Measurements from ENCODE around the gene ZNF280C.
"Not testable (repeated sequence)": the region's sequence is repeated elsewhere in the genome, so short reads cannot be mapped to it uniquely, and the experiment has no call there.

ZNF280C gene

GRCh38 chrX:130261296-130261893, 7.3 kb downstream of the ZNF280C start:
- no peaks in the 10 kb centered on the region for H3K36me3 ChIP-seq (ENCODE audit: control insufficient read depth, insufficient read depth, low read length)
- H3K27me3 ChIP-seq (ENCODE audit: control insufficient read depth, insufficient read depth, low read length), result no peaks in the 10 kb centered on the region
- H3K4me3 ChIP-seq (ENCODE audit: low read length), result no peak overlapping the region
- no CpG with 5 or more reads among the region's 4 CpGs for WGBS (ENCODE audit: insufficient coverage, insufficient read length)
- DNase-seq (ENCODE audit: low read depth, low spot score), result no peak
- H3K27ac ChIP-seq (ENCODE audit: low read length), result no peak overlapping the region
- no peaks in the 10 kb centered on the region for H3K4me1 ChIP-seq (ENCODE audit: control insufficient read depth, insufficient read depth, low read length)
- H3K9me3 ChIP-seq (ENCODE audit: control insufficient read depth, insufficient read depth, low read length), result no peaks in the 10 kb centered on the region

GRCh38 chrX:130260316-130260715, 8.4 kb downstream of the ZNF280C start:
- no CpG with 5 or more reads among the region's 2 CpGs for WGBS (ENCODE audit: insufficient coverage, insufficient read length)
- H3K4me1 ChIP-seq (ENCODE audit: control insufficient read depth, insufficient read depth, low read length), result no peaks in the 10 kb centered on the region
- H3K9me3 ChIP-seq (ENCODE audit: control insufficient read depth, insufficient read depth, low read length), result no peaks in the 10 kb centered on the region
- H3K36me3 ChIP-seq (ENCODE audit: control insufficient read depth, insufficient read depth, low read length), result no peaks in the 10 kb centered on the region
- H3K27ac ChIP-seq (ENCODE audit: low read length), result no peak overlapping the region
- DNase-seq (ENCODE audit: low read depth, low spot score), result no peak
- no peaks in the 10 kb centered on the region for H3K27me3 ChIP-seq (ENCODE audit: control insufficient read depth, insufficient read depth, low read length)
- H3K4me3 ChIP-seq (ENCODE audit: low read length), result no peak overlapping the region

- Histone ChIP-seq H3K27ac (ENCODE audit: low read length) (no peak overlapping the region), H3K9me3 (ENCODE audit: control insufficient read depth, insufficient read depth, low read length) (no peaks in the 10 kb centered on the region)
- DNase-seq (ENCODE audit: low read depth, low spot score), result no peak
Observed at GRCh38 chrX:130253916-130254315, 14.8 kb downstream of the ZNF280C start.

GRCh38 chrX:130251671-130252070, 17.0 kb downstream of the ZNF280C start:
- no peak for DNase-seq (ENCODE audit: low read depth, low spot score)
- H3K4me1 ChIP-seq (ENCODE audit: control insufficient read depth, insufficient read depth, low read length), result no peaks in the 10 kb centered on the region
- no peak overlapping the region for H3K4me3 ChIP-seq (ENCODE audit: low read length)
- no peak overlapping the region for H3K27ac ChIP-seq (ENCODE audit: low read length)
- no peaks in the 10 kb centered on the region for H3K36me3 ChIP-seq (ENCODE audit: control insufficient read depth, insufficient read depth, low read length)
- no peaks in the 10 kb centered on the region for H3K9me3 ChIP-seq (ENCODE audit: control insufficient read depth, insufficient read depth, low read length)
- WGBS (ENCODE audit: insufficient coverage, insufficient read length), result no CpG with 5 or more reads among the region's 14 CpGs
- no peaks in the 10 kb centered on the region for H3K27me3 ChIP-seq (ENCODE audit: control insufficient read depth, insufficient read depth, low read length)

More at GRCh38 chrX:130253916-130254315, 14.8 kb downstream of the ZNF280C start:
- no peak overlapping the region for H3K4me3 ChIP-seq (ENCODE audit: low read length)
- H3K36me3 ChIP-seq (ENCODE audit: control insufficient read depth, insufficient read depth, low read length), result no peaks in the 10 kb centered on the region
- H3K27me3 ChIP-seq (ENCODE audit: control insufficient read depth, insufficient read depth, low read length), result no peaks in the 10 kb centered on the region
- H3K4me1 ChIP-seq (ENCODE audit: control insufficient read depth, insufficient read depth, low read length), result no peaks in the 10 kb centered on the region

- no peaks in the 10 kb centered on the region for H3K4me1 ChIP-seq (ENCODE audit: control insufficient read depth, insufficient read depth, low read length)
- DNase-seq (ENCODE audit: low read depth, low spot score), result no peak
- no peaks in the 10 kb centered on the region for H3K27me3 ChIP-seq (ENCODE audit: control insufficient read depth, insufficient read depth, low read length)
- H3K27ac ChIP-seq (ENCODE audit: low read length), result no peak overlapping the region
- H3K4me3 ChIP-seq (ENCODE audit: low read length), result no peak overlapping the region
- H3K9me3 ChIP-seq (ENCODE audit: control insufficient read depth, insufficient read depth, low read length), result no peaks in the 10 kb centered on the region
- WGBS (ENCODE audit: insufficient coverage, insufficient read length), result no CpG with 5 or more reads among the region's 6 CpGs
- no peaks in the 10 kb centered on the region for H3K36me3 ChIP-seq (ENCODE audit: control insufficient read depth, insufficient read depth, low read length)
Observed at GRCh38 chrX:130247996-130248395, 20.7 kb downstream of the ZNF280C start.

- no peaks in the 10 kb centered on the region for H3K36me3 ChIP-seq (ENCODE audit: control insufficient read depth, insufficient read depth, low read length)
- no peaks in the 10 kb centered on the region for H3K4me1 ChIP-seq (ENCODE audit: control insufficient read depth, insufficient read depth, low read length)
- H3K4me3 ChIP-seq (ENCODE audit: low read length), result no peak overlapping the region
- H3K27ac ChIP-seq (ENCODE audit: low read length), result no peak overlapping the region
- no peaks in the 10 kb centered on the region for H3K27me3 ChIP-seq (ENCODE audit: control insufficient read depth, insufficient read depth, low read length)
- no peak for DNase-seq (ENCODE audit: low read depth, low spot score)
- no CpG with 5 or more reads among the region's 2 CpGs for WGBS (ENCODE audit: insufficient coverage, insufficient read length)
- H3K9me3 ChIP-seq (ENCODE audit: control insufficient read depth, insufficient read depth, low read length), result no peaks in the 10 kb centered on the region
Observed at GRCh38 chrX:130246084-130246483, 22.6 kb downstream of the ZNF280C start.

GRCh38 chrX:130245441-130245840, 23.3 kb downstream of the ZNF280C start:
- Histone ChIP-seq H3K4me1 (ENCODE audit: control insufficient read depth, insufficient read depth, low read length) (no peaks in the 10 kb centered on the region), H3K4me3 (ENCODE audit: low read length) (no peak overlapping the region), H3K36me3 (ENCODE audit: control insufficient read depth, insufficient read depth, low read length) (no peaks in the 10 kb centered on the region), H3K27ac (ENCODE audit: low read length) (no peak overlapping the region), H3K9me3 (ENCODE audit: control insufficient read depth, insufficient read depth, low read length) (no peaks in the 10 kb centered on the region), H3K27me3 (ENCODE audit: control insufficient read depth, insufficient read depth, low read length) (no peaks in the 10 kb centered on the region)
- DNase-seq (ENCODE audit: low read depth, low spot score), result no peak

GRCh38 chrX:130231184-130231583, 37.5 kb downstream of the ZNF280C start:
- DNase-seq (ENCODE audit: low read depth, low spot score); H3K4me3 ChIP-seq (ENCODE audit: low read length); H3K27ac ChIP-seq (ENCODE audit: low read length); H3K9me3 ChIP-seq (ENCODE audit: control insufficient read depth, insufficient read depth, low read length); H3K36me3 ChIP-seq (ENCODE audit: control insufficient read depth, insufficient read depth, low read length); H3K4me1 ChIP-seq (ENCODE audit: control insufficient read depth, insufficient read depth, low read length); H3K27me3 ChIP-seq (ENCODE audit: control insufficient read depth, insufficient read depth, low read length): not testable (repeated sequence)
- no CpG with 5 or more reads among the region's 4 CpGs for WGBS (ENCODE audit: insufficient coverage, insufficient read length)

GRCh38 chrX:130228871-130229270, 39.8 kb downstream of the ZNF280C start:
- WGBS (ENCODE audit: insufficient coverage, insufficient read length), result no CpG with 5 or more reads among the region's 2 CpGs
- Histone ChIP-seq H3K27ac (ENCODE audit: low read length) (no peak overlapping the region), H3K4me3 (ENCODE audit: low read length) (no peak overlapping the region), H3K4me1 (ENCODE audit: control insufficient read depth, insufficient read depth, low read length) (no peaks in the 10 kb centered on the region), H3K9me3 (ENCODE audit: control insufficient read depth, insufficient read depth, low read length) (no peaks in the 10 kb centered on the region), H3K36me3 (ENCODE audit: control insufficient read depth, insufficient read depth, low read length) (no peaks in the 10 kb centered on the region; the same call in 1 of the 2 replicates), H3K27me3 (ENCODE audit: control insufficient read depth, insufficient read depth, low read length) (no peaks in the 10 kb centered on the region)
- no peak for DNase-seq (ENCODE audit: low read depth, low spot score)

- Histone ChIP-seq H3K4me3 (ENCODE audit: low read length) (no peak overlapping the region), H3K9me3 (ENCODE audit: control insufficient read depth, insufficient read depth, low read length) (no peaks in the 10 kb centered on the region), H3K4me1 (ENCODE audit: control insufficient read depth, insufficient read depth, low read length) (no peaks in the 10 kb centered on the region), H3K36me3 (ENCODE audit: control insufficient read depth, insufficient read depth, low read length) (no peaks in the 10 kb centered on the region; the same call in 1 of the 2 replicates), H3K27ac (ENCODE audit: low read length) (no peak overlapping the region), H3K27me3 (ENCODE audit: control insufficient read depth, insufficient read depth, low read length) (no peaks in the 10 kb centered on the region)
- no peak for DNase-seq (ENCODE audit: low read depth, low spot score)
- WGBS (ENCODE audit: insufficient coverage, insufficient read length), result no CpG with 5 or more reads among the region's 2 CpGs
Observed at GRCh38 chrX:130224810-130225209, 43.9 kb downstream of the ZNF280C start.

- Histone ChIP-seq H3K4me1 (ENCODE audit: control insufficient read depth, insufficient read depth, low read length) (no peaks in the 10 kb centered on the region), H3K4me3 (ENCODE audit: low read length) (no peak overlapping the region), H3K36me3 (ENCODE audit: control insufficient read depth, insufficient read depth, low read length) (no peaks in the 10 kb centered on the region), H3K27ac (ENCODE audit: low read length) (no peak overlapping the region), H3K27me3 (ENCODE audit: control insufficient read depth, insufficient read depth, low read length) (no peaks in the 10 kb centered on the region), H3K9me3 (ENCODE audit: control insufficient read depth, insufficient read depth, low read length) (no peaks in the 10 kb centered on the region)
- DNase-seq (ENCODE audit: low read depth, low spot score), result no peak
- no CpG with 5 or more reads among the region's 4 CpGs for WGBS (ENCODE audit: insufficient coverage, insufficient read length)
Observed at GRCh38 chrX:130216320-130216719, 52.4 kb downstream of the ZNF280C start.
